Activated CD8-positive, alpha-beta memory T cell treated with anti-CD3 and anti-CD28 coated beads, Interleukin-2, amount 50 U/mL, for 48 hours (primary cell): Measurements from ENCODE around the gene SULT1A2.
A peak's percentile ranks its signal among the peaks of the same experiment; 100 is the strongest.
"Not testable (repeated sequence)": the region's sequence is repeated elsewhere in the genome, so short reads cannot be mapped to it uniquely, and the experiment has no call there.

ENCODE experiments used
- DNase-seq: peaks from one replicate; pipeline ENCODE4 v3.0.0-alpha.2; 2020

The SULT1A2 gene

DNA sequence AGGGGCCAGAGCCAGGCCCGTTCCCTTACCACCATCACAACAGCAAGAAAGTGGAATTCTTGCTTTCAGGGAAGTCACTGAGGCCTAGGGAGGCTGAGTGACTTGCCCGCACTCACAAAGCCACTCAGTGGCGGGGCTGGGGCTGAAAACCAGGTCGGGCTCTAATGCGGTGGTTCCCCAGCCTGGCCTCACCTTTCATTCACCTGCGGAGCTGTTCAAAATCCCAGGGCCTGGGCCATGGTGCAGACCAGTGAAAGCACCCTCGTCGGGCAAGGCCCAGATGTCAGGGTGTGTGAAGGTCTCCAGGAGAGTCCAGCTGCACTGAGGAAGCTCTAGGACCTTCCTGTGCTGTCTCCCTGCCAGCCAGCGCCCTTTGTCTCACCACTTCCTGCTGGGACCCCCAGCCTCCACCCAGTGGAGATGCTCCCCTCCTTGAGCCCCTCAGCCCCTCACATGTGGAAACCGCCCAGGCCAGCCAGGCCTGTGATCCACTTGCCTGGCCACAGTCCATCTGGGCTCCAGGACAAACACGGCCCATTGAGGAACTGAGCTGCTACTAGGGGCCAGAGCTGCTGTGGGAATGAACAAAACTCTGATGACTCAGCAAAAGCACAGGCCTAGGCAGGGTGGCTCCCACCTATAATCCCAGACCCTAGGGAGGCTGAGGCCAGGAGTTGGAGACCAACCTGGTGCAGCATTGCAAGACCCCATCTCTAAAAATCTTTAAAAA is 12.2 kb upstream of the SULT1A2 start:
- DNase-seq = peak; percentile 13

GRCh38 chr16:28608496-28608808 is 11.6 kb upstream of the SULT1A2 start:
- DNase-seq = peak; percentile 4

- not testable (repeated sequence) for DNase-seq
These were observed 11.0 kb upstream of the SULT1A2 start for GRCh38 chr16:28607681-28608495.

GRCh38 chr16:28607116-28607623 is 10.3 kb upstream of the SULT1A2 start:
- no peak for DNase-seq

DNA sequence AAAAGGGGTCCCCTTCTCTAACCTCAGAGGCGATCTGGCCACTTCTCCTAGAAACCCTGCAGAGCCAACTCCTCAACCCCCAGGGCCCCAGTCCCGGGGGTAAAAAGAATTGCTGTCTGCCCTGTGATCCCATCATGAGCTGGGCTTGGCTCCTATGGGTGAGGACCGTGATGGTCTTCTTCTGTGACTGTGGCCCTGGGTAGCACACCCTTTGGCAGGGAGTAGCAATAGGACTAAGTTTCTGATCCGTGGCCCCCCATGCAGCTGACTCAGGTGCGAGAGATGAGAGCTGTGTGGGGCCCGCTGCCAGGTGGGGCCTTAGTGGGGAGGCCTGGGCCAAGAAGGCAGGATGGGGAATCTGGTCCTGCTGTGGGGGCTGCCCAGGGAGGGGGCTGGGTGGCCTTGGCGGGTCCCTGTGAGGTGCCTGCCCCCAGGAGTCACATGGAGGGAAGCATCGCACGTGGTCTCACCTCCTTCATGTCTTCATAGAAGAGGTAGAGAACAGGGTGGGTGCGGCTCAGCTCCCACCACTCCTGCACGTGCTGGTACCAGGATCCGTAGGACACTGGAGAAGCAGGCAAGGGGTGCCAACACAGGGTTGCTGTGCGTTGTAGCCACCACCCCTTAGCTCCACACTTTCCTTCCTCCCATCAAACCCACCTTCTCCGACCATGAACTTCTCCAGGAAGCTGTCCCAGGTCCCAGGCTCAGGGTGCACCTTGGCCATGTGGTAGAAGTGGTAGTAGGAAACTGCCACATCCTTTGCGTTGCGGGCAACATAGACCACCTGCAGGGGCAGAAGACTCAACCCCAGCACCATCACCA is 9.7 kb upstream of the SULT1A2 start:
- no peak for DNase-seq

DNA sequence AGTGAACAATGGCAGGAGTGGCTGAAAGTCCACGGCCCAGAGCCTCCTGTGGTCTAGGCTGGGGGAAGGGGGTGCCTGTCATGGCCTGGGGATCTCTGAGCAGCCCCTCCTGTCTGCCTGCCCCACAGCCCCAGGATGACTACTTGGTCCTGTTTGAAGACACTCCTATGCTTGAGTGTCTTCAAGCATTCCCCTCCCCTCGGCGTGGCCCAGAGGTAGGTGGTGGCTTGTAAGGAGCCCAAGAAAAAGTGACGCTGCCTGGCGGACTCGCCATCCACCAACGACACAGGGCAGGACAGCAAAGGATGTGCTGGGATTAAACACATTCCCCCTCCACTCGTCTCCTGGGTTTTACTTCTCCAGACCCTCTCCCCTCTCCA is 7.3 kb upstream of the SULT1A2 start:
- no peak for DNase-seq

GRCh38 chr16:28603381-28604185 is 6.7 kb upstream of the SULT1A2 start:
- DNase-seq = no peak

GRCh38 chr16:28602529-28602928 is 5.7 kb upstream of the SULT1A2 start:
- no peak for DNase-seq

GRCh38 chr16:28602062-28602461 is 5.2 kb upstream of the SULT1A2 start:
- not testable (repeated sequence) for DNase-seq

- not testable (repeated sequence) for DNase-seq
These were observed 4.7 kb upstream of the SULT1A2 start for GRCh38 chr16:28601589-28601988.

DNA sequence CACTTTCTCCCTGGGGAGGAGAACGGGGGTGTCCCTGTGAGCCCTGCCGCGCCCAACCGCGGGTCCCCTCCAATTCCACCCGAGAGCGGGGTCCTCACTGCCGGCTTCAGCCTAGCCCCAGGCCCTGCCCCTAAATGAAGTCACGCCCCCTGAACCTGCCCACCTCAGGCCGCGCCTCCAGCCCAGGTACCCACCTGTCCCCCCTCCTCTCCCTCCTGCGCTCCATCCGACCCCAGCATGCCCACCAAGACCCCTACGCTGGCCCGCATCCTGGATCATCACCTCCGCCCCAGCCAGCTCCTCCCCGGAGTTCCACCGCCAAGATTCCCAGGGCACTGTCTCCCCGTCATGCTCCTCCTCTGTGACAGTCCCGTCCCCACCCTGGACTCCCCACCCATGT is 4.1 kb upstream of the SULT1A2 start:
- not testable (repeated sequence) for DNase-seq

GRCh38 chr16:28599377-28600285 is 2.8 kb upstream of the SULT1A2 start:
- DNase-seq = not testable (repeated sequence)

- no peak for DNase-seq
These were observed 927 bp upstream of the SULT1A2 start for GRCh38 chr16:28597692-28598261.

DNA sequence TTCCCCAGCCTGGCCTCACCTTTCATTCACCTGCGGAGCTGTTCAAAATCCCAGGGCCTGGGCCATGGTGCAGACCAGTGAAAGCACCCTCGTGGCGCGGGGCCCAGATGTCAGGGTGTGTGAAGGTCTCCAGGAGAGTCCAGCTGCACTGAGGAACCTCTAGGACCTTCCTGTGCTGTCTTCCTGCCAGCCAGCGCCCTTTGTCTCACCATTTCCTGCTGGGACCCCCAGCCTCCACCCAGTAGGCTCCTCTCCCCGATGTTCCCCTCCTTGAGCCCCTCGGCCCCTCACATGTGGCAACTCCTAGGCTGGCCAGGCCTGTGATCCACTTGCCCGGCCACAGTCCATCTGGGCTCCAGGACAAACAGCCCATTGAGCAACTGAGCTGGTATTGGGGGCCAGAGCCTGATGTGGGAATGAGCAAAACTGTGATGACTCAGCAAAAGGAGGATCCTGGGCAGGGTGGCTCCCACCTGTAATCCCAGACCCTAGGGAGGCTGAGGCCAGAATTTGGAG is 677 bp downstream of the SULT1A2 start:
- DNase-seq = no peak

- DNase-seq = not testable (repeated sequence)
These were observed 1.4 kb downstream of the SULT1A2 start for GRCh38 chr16:28595451-28595850.

DNA sequence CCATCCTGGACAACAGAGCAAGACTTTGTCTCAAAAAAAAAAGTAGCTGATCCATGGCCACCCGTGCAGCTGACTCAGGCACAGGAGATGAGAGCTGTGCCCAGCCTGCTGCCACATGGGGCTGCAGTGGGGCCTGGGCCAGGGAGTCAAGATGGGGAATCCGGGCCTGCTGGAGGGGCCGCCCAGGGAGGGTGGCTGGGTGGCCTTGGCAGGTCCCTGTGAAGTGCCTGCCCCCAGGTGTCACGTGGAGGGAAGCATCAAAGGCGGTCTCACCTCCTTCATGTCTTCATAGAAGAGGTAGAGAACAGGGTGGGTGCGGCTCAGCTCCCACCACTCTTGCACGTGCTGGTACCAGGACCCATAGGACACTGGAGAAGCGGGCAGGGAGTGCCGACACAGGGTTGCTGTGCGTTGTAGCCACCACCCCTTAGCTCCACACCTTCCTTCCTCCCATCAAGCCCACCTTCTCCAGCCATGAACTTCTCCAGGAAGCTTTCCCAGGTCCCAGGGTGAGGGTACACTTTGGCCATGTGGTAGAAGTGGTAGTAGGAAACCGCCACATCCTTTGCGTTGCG is 3.8 kb downstream of the SULT1A2 start:
- DNase-seq = no peak

DNA sequence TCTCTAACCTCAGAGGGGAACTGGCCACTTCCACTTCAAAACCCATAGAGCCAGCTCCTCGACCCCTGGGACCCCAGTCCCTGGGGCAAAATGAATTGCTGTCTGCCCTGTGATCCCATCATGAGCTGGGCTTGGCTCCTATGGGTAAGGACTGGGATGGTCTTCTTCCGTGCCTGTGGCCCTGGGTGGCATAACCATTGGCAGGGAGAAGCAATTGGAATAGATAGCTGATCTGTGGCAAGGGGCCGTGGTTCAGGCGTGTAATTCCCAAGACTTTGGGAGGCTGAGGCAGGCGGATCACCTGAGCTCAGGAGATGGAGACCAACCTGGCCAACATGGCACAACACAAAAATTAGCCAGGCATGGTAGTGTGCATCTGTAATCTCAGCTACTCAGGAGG is 4.3 kb downstream of the SULT1A2 start:
- DNase-seq = no peak

DNA sequence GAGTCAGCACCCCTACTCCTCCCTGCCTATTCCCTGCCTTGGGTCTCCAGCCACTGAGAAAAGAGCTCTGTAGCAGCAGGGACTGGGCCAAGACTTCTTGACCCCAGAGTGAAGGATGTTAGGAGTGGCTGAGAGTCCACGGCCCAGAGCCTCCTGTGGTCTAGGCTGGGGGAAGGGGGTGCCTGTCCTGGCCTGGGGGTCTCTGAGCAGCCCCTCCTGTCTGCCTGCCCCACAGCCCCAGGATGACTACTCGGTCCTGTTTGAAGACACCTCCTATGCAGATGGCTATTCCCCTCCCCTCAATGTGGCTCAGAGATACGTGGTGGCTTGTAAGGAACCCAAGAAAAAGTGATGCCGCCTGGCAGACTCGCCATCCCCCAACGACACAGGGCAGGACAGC is 5.5 kb downstream of the SULT1A2 start:
- DNase-seq = no peak

GRCh38 chr16:28590384-28591340 is 6.2 kb downstream of the SULT1A2 start:
- no peak for DNase-seq
